ENCODE measurements around the gene PANK3.

DNA sequence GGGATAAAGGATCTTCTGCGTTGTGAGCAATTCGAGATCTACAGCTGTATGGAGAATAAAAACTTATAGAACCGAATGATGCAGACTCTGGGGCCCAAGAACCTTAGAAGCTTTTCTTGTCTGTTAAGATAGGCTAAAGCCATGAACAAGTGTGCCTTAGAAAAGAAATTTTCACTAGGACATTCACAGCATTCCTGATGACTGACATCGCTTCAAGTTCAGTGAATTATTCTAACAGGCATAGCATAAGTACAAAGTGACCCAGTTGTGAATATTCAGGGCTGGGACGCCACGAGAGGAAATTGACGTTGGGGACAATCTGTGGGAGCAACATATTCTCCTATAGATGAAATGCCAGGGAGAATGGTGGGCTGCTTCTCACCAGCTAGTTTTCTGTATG is 32.0 kb upstream of the PANK3 start:
- no peak for TF ChIP-seq CTCF (IDR thresholded peaks at IDR 0.05)
- TF ChIP-seq, protein P1, sequence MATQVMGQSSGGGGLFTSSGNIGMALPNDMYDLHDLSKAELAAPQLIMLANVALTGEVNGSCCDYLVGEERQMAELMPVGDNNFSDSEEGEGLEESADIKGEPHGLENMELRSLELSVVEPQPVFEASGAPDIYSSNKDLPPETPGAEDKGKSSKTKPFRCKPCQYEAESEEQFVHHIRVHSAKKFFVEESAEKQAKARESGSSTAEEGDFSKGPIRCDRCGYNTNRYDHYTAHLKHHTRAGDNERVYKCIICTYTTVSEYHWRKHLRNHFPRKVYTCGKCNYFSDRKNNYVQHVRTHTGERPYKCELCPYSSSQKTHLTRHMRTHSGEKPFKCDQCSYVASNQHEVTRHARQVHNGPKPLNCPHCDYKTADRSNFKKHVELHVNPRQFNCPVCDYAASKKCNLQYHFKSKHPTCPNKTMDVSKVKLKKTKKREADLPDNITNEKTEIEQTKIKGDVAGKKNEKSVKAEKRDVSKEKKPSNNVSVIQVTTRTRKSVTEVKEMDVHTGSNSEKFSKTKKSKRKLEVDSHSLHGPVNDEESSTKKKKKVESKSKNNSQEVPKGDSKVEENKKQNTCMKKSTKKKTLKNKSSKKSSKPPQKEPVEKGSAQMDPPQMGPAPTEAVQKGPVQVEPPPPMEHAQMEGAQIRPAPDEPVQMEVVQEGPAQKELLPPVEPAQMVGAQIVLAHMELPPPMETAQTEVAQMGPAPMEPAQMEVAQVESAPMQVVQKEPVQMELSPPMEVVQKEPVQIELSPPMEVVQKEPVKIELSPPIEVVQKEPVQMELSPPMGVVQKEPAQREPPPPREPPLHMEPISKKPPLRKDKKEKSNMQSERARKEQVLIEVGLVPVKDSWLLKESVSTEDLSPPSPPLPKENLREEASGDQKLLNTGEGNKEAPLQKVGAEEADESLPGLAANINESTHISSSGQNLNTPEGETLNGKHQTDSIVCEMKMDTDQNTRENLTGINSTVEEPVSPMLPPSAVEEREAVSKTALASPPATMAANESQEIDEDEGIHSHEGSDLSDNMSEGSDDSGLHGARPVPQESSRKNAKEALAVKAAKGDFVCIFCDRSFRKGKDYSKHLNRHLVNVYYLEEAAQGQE (IDR thresholded peaks at IDR 0.05; ENCODE audit: insufficient read depth in 1 of 2, low read depth in 2 of 2, low read length in 1 of 2), result no peak
- TF ChIP-seq POLR2AphosphoS5 (IDR thresholded peaks at IDR 0.05; ENCODE audit: low read depth, low read length), result no peak
